Measurements from ENCODE around the gene CXXC5. TPM values are rescaled to one million over a fixed set of nuclear protein-coding genes. Genes with fewer than 3 reads are reported as not detected.
A peak's percentile ranks its signal among the peaks of the same experiment; 100 is the strongest.

The CXXC5 gene
- total and polyA plus RNA-seq, 9 donors = 4.4 to 35.7 (median 8.7) TPM

DNA sequence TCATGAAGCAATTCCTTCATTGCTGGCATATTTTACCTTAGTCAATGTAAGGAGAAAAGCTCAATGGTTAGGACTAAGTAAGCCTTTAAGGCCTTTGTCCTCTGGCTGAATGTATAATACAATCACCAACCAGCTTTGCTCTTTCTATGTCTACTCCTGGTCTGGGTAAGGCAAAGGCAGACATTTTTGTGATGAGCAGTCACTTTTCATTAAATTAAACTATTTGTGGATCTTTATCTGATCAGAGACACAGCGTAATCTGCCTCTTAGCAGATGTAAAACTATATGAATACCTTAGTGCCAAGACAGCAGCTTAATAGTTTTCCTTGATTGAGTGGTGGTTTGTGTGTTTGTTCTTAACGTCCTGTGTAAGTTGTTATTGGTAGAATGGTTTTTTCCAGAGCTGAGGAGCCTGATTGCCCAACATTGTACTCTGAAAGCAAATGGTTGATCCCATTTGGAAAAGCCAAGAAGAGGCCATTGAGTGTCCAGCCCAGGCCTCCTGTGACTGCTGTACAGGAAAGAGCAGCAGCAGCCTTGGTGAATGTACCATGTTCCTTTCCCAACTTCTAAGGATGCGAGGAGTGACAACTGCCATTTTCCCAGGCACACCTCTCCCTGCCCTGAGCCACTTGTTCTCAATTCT lies 16.5 kb upstream of the CXXC5 start:
- no peaks in the 10 kb centered on the region for H3K27me3 ChIP-seq
- intact Hi-C loops (cut with DNase I) = loop anchor here in 2 of 4 donors (2.0 to 10.0 kb wide), 3 partner anchors 53 to 207 kb away; no protein-coding TSS in a partner anchor
- no peaks in the 10 kb centered on the region for H3K36me3 ChIP-seq
- H3K4me3 ChIP-seq = no peak overlapping the region
- H3K9me3 ChIP-seq = no peaks in the 10 kb centered on the region
- no peak overlapping the region for H3K27ac ChIP-seq
- TF ChIP-seq CTCF (IDR thresholded peaks at IDR 0.05) (no peak), POLR2A (IDR thresholded peaks at IDR 0.05) (no peak), EP300 (IDR thresholded peaks at IDR 0.05) (no peak)
- 72 to 79% (median 77%) methylated on average over 3 of the region's 3 CpGs for WGBS, 3 donors
- H3K4me1 ChIP-seq (ENCODE audit: insufficient read depth) = peaks cover 3% of the 10 kb centered on the region
- DNase-seq = no peak

- H3K4me1 ChIP-seq (ENCODE audit: insufficient read depth) = peaks cover 8% of the 10 kb centered on the region
- H3K4me3 ChIP-seq = no peak overlapping the region
- H3K27ac ChIP-seq = no peak overlapping the region
- DNase-seq = peak; percentile 44 to 80 (median 73)
- no peaks in the 10 kb centered on the region for H3K36me3 ChIP-seq
- no peaks in the 10 kb centered on the region for H3K9me3 ChIP-seq
- no peaks in the 10 kb centered on the region for H3K27me3 ChIP-seq
- 6 to 14% (median 14%) methylated on average over 6 of the region's 6 CpGs for WGBS, 3 donors
- TF ChIP-seq CTCF (IDR thresholded peaks at IDR 0.05) = peak; percentile 78 to 95 (median 88)
- no peak for TF ChIP-seq EP300 (IDR thresholded peaks at IDR 0.05)
- no peak for TF ChIP-seq POLR2A (IDR thresholded peaks at IDR 0.05)
- intact Hi-C loops (cut with DNase I) = loop anchor here in 3 of 4 donors (2.0 to 10.0 kb wide), 3 partner anchors 51 to 209 kb away; no protein-coding TSS in a partner anchor
Observed at GRCh38 chr5:139633295-139634027, 14.7 kb upstream of the CXXC5 start.

GRCh38 chr5:139634028-139634325 lies 14.2 kb upstream of the CXXC5 start:
- WGBS, 3 donors = 71 to 86% (median 76%) methylated on average over 2 of the region's 2 CpGs
- H3K27ac ChIP-seq = no peak overlapping the region
- TF ChIP-seq EP300 (IDR thresholded peaks at IDR 0.05) = no peak
- TF ChIP-seq POLR2A (IDR thresholded peaks at IDR 0.05) = no peak
- no peak for TF ChIP-seq CTCF (IDR thresholded peaks at IDR 0.05)
- no peak overlapping the region for H3K4me3 ChIP-seq
- no peak for DNase-seq
- no peaks in the 10 kb centered on the region for H3K36me3 ChIP-seq
- H3K9me3 ChIP-seq = no peaks in the 10 kb centered on the region
- peaks cover 8% of the 10 kb centered on the region for H3K4me1 ChIP-seq (ENCODE audit: insufficient read depth)
- no peaks in the 10 kb centered on the region for H3K27me3 ChIP-seq
- intact Hi-C loops (cut with DNase I) = loop anchor here in 2 of 4 donors (2.0 to 10.0 kb wide), 3 partner anchors 51 to 209 kb away; no protein-coding TSS in a partner anchor

DNA sequence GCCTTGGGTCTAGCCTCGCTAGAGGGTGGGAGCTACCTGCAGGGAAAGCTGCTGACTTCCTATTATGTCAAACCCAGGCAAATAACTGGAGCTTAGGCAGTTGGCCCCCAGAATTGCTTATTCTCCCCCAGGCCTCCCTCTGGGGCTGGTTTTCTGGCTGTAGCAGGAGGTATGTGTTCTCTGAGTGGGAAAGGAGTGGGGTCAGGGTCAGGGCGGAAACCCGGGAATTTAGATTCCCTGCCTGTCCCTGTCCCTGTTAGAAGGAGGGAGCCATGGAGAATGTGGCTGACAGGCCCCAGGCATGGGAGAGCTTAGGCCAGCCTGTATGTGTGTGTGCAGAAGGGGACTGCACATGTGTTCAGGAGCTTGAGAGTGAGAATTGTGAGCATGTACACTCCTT lies 13.6 kb upstream of the CXXC5 start:
- intact Hi-C loops (cut with DNase I) = loop anchor here in 2 of 4 donors (2.0 to 10.0 kb wide), 3 partner anchors 50 to 210 kb away; no protein-coding TSS in a partner anchor
- Histone ChIP-seq H3K4me1 (ENCODE audit: insufficient read depth) (peaks cover 8% of the 10 kb centered on the region), H3K9me3 (no peaks in the 10 kb centered on the region), H3K27me3 (no peaks in the 10 kb centered on the region), H3K27ac (no peak overlapping the region), H3K36me3 (no peaks in the 10 kb centered on the region), H3K4me3 (no peak overlapping the region)
- 52 to 63% (median 57%) methylated on average over 3 of the region's 3 CpGs for WGBS, 3 donors
- no peak for DNase-seq
- TF ChIP-seq POLR2A (IDR thresholded peaks at IDR 0.05) = no peak
- TF ChIP-seq EP300 (IDR thresholded peaks at IDR 0.05) = no peak
- no peak for TF ChIP-seq CTCF (IDR thresholded peaks at IDR 0.05)
